ENCODE results near the gene SEC22C. TPM values are rescaled to one million over a fixed set of nuclear protein-coding genes. Genes with fewer than 3 reads are reported as not detected.

SEC22C gene
- total RNA-seq, 3 donors from 2014 or later: 9.3 to 34.2 (median 18.3) TPM

DNA sequence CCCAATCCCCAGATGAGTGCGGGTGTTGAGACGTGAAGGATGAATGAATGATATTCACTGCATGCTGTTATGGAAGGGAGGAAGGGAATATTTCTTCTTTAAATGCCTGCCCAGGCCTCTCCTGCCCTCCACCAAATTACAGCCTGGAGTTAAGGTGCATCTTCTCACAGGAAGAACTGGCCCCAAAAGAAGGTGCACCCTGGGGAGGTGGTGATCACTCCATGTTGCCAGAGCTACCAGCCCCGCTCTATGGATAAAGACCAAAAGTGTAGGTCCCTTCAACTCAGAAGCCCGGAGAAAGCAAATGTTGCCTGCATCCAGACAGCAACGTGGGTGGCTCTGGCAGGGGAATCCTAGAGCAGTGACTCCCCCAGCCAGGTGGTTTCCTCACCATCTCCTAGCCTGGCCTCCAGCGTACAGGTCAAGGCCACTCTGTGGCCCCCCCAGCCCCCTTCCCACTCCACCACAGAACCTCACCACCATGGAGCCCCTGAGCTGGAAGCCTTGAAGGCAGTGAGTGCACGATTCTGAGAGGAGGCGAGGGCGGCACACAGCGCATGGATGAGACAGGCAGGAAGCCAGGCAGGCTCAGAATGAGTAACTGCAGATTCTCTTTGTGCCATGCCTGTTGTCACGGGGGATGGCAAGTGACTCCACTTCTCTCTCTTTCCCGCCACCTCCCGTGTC lies 82.8 kb downstream of the SEC22C start:
- H3K4me1 ChIP-seq (ENCODE audit: low read depth): peaks cover 23% of the 10 kb centered on the region
- TF ChIP-seq CTCF (IDR thresholded peaks at IDR 0.05): no peak
- ATAC-seq: no peak
- no peak overlapping the region for H3K4me3 ChIP-seq
- no peak for DNase-seq
- no peaks in the 10 kb centered on the region for H3K36me3 ChIP-seq (ENCODE audit: low read depth)
- no peaks in the 10 kb centered on the region for H3K9me3 ChIP-seq
- intact Hi-C loops (cut with DNase I, micrococcal nuclease): loop anchor here in 1 of 2 donors (5.0 kb wide), 1 partner anchor 38 kb away; no protein-coding TSS in a partner anchor

DNA sequence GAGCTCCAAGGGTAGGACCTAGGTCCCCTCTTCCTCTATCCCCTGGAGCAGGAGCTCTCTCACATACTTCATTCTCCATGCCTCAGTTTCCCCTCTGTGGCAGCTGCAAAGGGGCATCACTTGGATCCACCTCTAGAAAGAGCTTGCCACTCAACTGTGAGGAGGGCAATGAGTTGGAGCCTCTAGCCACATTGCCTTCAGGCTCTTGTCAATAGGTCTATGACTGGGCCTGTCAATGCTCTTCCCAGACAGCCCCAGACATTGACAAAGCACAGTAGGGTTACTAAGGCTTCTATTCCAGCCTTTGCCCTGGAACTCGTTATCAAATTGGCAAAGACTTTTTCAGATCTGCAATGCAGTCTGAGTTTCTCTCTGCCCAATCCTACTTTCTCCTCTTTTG lies 83.7 kb downstream of the SEC22C start:
- Histone ChIP-seq H3K4me1 (ENCODE audit: low read depth) (peaks cover 20% of the 10 kb centered on the region), H3K4me3 (no peak overlapping the region), H3K9me3 (no peaks in the 10 kb centered on the region), H3K36me3 (ENCODE audit: low read depth) (no peaks in the 10 kb centered on the region)
- ATAC-seq (no peak), DNase-seq (no peak)
- TF ChIP-seq CTCF (IDR thresholded peaks at IDR 0.05): no peak
- intact Hi-C loops (cut with DNase I, micrococcal nuclease): loop anchor here in 1 of 2 donors (5.0 kb wide), 1 partner anchor 39 kb away; no protein-coding TSS in a partner anchor

Other genes starting within 250 kb of the SEC22C start
- not detected for gene LYZL4, start 171.4 kb downstream of the SEC22C start, total RNA-seq
- 100 to 1,000 TPM in 2 of 3 donors, 10 to 100 TPM in 1; 68.9 to 202 (median 148) TPM for gene VIPR1, start 79.3 kb downstream of the SEC22C start, total RNA-seq
- 10 to 100 TPM; 17.5 to 19.6 (median 17.7) TPM for gene SS18L2, start 8.9 kb upstream of the SEC22C start, total RNA-seq
- gene NKTR, start 18.7 kb upstream of the SEC22C start, total RNA-seq: 10 to 100 TPM; 61.4 to 75.6 (median 70.5) TPM
- gene ZBTB47, start 71.7 kb upstream of the SEC22C start, total RNA-seq: 10 to 100 TPM in 2 of 3 donors, 1 to 10 TPM in 1; 3.1 to 45.5 (median 12.4) TPM
- gene KLHL40, start 103.6 kb upstream of the SEC22C start, total RNA-seq: not detected
- under 1 TPM in 1 of 3 donors, not detected in 2; 0.70 TPM for gene HHATL, start 120.8 kb upstream of the SEC22C start, total RNA-seq
- gene CCDC13, start 191.3 kb upstream of the SEC22C start, total RNA-seq: 1 to 10 TPM; 2.2 to 3.3 (median 3.0) TPM
- gene HIGD1A, start 222.5 kb upstream of the SEC22C start, total RNA-seq: 100 to 1,000 TPM; 174 to 468 (median 368) TPM
- gene ACKR2, start 227.5 kb upstream of the SEC22C start, total RNA-seq: 10 to 100 TPM in 2 of 3 donors, 1 to 10 TPM in 1; 4.7 to 13.1 (median 10.4) TPM